GM12801 (cell line): Measurements from ENCODE around the gene ALG14.

Experiments used
- TF ChIP-seq, protein P1 (sequence below): IDR thresholded peaks from one replicate; pipeline ENCODE4 v1.5.1; 2011; ENCODE audit warnings: control low read depth; ENCODE audit not compliant: insufficient read length; ENCODE audit errors: extremely low read depth

ALG14 gene

DNA sequence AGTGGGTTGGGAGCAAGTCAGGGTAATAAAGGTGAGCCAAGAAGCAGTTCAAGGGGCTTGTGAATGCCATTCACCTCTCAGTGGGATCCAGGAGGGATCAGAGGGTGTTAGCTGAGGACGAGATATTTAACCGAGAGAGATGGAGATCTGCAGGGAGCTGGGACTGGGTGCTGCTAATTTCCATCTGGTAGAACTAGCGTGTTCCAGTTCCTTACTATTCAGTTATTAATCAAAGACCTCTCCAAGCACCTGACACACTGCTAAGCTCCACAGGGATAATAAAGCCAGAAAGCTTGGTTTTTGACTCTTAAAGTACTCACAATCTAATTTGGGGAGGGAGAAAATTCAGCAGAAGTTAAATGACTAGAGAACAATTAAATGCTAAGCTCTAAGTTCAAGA lies 57.7 kb downstream of the ALG14 start:
- TF ChIP-seq, protein P1, sequence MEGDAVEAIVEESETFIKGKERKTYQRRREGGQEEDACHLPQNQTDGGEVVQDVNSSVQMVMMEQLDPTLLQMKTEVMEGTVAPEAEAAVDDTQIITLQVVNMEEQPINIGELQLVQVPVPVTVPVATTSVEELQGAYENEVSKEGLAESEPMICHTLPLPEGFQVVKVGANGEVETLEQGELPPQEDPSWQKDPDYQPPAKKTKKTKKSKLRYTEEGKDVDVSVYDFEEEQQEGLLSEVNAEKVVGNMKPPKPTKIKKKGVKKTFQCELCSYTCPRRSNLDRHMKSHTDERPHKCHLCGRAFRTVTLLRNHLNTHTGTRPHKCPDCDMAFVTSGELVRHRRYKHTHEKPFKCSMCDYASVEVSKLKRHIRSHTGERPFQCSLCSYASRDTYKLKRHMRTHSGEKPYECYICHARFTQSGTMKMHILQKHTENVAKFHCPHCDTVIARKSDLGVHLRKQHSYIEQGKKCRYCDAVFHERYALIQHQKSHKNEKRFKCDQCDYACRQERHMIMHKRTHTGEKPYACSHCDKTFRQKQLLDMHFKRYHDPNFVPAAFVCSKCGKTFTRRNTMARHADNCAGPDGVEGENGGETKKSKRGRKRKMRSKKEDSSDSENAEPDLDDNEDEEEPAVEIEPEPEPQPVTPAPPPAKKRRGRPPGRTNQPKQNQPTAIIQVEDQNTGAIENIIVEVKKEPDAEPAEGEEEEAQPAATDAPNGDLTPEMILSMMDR: no peak

DNA sequence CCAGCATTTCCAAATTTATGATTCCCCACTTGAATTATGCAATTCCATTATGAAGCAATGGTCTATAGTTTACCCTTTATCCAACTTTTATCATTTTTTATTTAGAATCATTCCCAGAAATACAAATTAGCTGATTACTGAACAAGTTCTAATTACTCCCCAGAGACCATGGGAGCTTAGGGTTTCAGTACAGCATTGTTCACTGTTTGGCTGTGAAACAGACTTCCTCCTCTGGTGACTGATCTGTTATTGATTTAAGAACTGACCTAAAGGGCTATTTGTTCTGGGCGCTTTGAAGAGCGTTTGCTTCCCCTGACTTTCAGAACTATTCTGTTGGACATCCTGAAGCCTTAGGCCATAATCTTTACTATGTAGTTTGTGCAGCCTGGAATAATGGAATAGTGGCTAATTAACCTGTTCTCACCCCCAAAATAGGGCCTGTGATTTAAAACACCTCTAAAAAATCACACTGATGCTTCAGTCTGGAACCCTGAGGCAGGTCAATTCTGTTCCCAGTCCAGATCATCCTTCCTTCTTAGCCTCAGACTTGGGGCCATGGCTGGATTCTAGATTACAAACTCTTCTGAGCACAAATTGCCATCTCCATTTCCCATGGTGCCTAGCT lies 58.7 kb downstream of the ALG14 start:
- TF ChIP-seq, protein P1: no peak

DNA sequence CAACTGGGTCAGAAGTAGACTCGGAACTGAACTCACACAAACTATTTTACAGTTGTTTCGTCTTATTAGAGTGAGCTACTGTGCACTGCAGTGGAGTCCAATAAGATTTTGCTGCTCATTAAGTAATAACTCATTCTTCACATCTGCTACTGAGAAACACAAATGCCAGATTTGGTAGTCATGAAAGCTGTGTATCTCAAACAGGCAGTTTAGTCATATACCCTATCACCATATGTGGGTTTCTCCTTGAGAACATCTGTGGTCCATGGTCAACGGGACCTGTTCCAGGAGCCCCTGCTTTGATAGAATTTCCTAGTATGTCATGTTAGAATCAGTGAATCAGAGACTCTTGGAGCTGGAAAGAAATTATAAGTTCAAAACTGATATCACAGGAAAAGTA lies 60.4 kb downstream of the ALG14 start:
- TF ChIP-seq, protein P1: no peak

DNA sequence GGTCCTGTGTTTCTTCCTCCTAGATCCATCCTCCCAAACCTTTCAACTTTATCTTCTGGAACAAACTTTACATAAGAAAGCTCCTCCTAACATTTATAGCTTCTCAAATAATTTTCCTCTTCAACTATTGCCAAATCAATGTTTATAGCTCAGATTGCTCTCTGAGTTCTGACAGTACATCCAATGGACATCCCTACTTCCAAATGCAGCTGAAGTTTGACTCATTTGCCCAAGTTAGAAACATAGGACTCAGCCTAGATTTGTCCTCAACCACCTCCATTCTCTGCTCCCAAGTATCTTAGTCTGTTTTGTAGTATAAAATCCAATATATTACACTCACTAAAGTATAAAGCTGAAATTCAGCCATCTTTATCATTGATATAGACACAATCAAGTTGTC lies 62.6 kb downstream of the ALG14 start:
- TF ChIP-seq, protein P1: no peak

DNA sequence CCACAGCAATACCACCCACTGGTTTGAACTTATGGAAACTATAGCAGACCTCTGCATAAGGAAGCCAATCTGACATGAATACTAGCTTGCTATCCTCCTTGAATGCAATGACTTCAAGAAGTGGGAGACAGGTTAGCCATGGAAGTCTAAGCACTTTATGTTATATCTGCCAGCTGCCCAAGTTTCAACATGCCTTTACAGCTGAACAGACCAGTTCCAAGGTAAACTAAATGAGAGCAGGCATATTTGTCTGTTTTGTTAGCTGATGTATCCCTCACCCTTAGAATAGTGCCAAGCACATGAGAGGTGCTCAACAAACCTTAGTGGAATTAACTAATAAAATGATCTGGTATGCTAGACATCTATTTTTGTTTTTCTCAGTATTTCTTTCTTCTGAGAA lies 65.1 kb downstream of the ALG14 start:
- TF ChIP-seq, protein P1: no peak

DNA sequence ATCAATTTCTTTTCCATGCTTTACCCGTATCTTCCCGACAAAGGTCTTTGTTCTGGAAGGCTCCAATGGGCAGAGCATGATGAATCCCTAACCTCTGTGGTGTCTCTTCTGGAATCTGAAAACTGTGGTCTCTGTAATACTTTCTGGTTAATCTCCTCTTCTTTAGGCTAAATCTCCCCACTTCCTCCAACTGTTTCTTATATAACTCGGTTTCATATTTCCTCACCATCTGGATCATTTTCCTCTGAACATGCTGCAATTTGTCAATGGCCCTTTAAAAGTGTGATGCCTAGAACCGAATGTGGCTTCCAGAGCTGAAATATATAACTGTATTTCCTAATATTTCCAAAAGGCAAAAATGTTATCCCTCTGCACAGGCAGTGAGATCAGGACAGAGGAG lies 66.1 kb downstream of the ALG14 start:
- TF ChIP-seq, protein P1: no peak

DNA sequence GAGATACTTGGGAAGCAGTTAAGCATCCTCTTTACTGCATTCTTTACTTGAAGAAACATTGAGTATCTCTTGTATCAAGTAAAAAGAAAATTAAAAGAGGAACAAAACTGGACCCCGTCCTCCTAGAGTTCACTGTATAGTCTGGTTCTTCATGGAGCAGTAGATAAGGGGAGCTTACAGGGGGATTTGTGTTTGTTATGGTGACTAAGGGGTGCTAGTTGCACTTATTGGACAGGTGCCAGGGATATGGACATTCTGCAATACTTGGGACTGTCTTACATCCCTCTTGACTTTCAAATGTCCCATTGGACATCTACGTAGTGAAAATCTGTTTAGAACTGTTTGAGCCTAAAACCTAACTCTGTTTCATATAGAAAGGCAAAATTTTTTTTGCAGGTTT lies 67.2 kb downstream of the ALG14 start:
- TF ChIP-seq, protein P1: no peak
